Measurements from ENCODE around the gene SCARB1.

The SCARB1 gene

DNA sequence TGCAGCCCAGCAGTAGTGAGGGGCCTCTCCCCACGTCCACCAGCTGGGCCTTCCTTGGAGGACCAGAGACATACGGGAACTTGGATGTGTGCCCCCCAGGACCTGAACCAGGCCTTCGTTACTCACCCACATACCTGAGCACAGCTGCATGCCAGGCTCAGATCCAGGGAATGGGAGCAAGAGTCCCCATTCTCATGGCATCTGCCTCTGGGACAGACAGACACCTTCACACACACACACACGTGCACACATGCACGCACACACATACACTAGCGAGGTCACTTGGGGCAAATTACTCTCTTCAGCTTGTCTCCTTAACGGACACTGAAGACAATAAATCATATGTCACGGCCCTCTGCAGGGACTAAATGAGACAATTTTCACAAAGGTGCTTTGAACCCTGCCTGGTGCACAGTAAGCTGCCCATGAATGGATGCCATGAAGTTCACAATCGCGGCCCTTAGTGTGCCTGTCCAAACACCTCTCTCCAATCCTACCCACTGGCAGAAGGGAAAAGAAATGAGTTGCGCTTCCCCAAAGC is 5.7 kb downstream of the SCARB1 start:
- no peaks in the 10 kb centered on the region for H4K20me1 ChIP-seq (ENCODE audit: insufficient read depth, low read length)
- no peak overlapping the region for H3K4me2 ChIP-seq (ENCODE audit: low read depth, low read length)

DNA sequence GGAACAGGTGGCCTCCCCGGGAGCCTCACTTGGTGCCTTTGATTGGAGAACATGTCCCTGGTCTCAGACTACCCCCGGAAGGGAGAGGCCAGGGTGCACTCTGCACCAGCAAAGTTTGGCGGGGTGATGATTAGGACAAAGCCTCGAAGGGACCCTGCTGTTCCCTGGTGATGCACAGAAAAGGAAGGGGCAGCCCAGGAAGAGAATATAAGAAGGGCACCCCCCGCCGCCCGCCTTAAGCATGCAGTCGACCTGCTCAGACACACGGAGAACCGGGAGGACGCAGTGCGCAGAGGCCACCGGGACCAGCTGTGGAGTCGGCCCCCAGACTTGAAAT is 6.9 kb downstream of the SCARB1 start:
- H4K20me1 ChIP-seq (ENCODE audit: insufficient read depth, low read length): no peaks in the 10 kb centered on the region
- no peak for TF ChIP-seq EZH2phosphoT487 (IDR thresholded peaks at IDR 0.05; ENCODE audit: low read length)
- TF ChIP-seq, protein P1, sequence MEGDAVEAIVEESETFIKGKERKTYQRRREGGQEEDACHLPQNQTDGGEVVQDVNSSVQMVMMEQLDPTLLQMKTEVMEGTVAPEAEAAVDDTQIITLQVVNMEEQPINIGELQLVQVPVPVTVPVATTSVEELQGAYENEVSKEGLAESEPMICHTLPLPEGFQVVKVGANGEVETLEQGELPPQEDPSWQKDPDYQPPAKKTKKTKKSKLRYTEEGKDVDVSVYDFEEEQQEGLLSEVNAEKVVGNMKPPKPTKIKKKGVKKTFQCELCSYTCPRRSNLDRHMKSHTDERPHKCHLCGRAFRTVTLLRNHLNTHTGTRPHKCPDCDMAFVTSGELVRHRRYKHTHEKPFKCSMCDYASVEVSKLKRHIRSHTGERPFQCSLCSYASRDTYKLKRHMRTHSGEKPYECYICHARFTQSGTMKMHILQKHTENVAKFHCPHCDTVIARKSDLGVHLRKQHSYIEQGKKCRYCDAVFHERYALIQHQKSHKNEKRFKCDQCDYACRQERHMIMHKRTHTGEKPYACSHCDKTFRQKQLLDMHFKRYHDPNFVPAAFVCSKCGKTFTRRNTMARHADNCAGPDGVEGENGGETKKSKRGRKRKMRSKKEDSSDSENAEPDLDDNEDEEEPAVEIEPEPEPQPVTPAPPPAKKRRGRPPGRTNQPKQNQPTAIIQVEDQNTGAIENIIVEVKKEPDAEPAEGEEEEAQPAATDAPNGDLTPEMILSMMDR (IDR thresholded peaks at IDR 0.05; ENCODE audit: low read length): no peak
- no peak for TF ChIP-seq EZH2 (optimal IDR thresholded peaks at IDR 0.05; ENCODE audit: low read depth, low read length)
- no peak overlapping the region for H3K27ac ChIP-seq (ENCODE audit: low read length)
- H3K79me2 ChIP-seq (ENCODE audit: low read length): peaks cover 3% of the 10 kb centered on the region; the same call in 1 of the 2 replicates
- no peak overlapping the region for H3K9ac ChIP-seq (ENCODE audit: low read length)
- DNase-seq: no peak
- no peaks in the 10 kb centered on the region for H3K9me2 ChIP-seq (replicated peaks; ENCODE audit: insufficient read depth, low read length)
- H3K27me3 ChIP-seq (replicated peaks; ENCODE audit: insufficient read depth, low read length): no peaks in the 10 kb centered on the region
- no peaks in the 10 kb centered on the region for H3K4me1 ChIP-seq (ENCODE audit: low read length)
- H3K9me3 ChIP-seq (replicated peaks; ENCODE audit: insufficient read depth, low read length): no peaks in the 10 kb centered on the region
- no peak overlapping the region for H2AFZ ChIP-seq (ENCODE audit: low read length)
- H3F3A ChIP-seq (ENCODE audit: insufficient read depth, low read length): no peaks in the 10 kb centered on the region
- H3K36me3 ChIP-seq (replicated peaks; ENCODE audit: insufficient read depth, low read length): no peaks in the 10 kb centered on the region
- no peak overlapping the region for H3K4me3 ChIP-seq (ENCODE audit: low read length)
- no peak overlapping the region for H3K4me2 ChIP-seq (ENCODE audit: low read depth, low read length)

More for the DNA sequence above, 5.7 kb downstream of the SCARB1 start:
- TF ChIP-seq EZH2phosphoT487 (IDR thresholded peaks at IDR 0.05; ENCODE audit: low read length): no peak
- TF ChIP-seq, protein P1 (IDR thresholded peaks at IDR 0.05; ENCODE audit: low read length): no peak
- TF ChIP-seq EZH2 (optimal IDR thresholded peaks at IDR 0.05; ENCODE audit: low read depth, low read length): no peak
- H3F3A ChIP-seq (ENCODE audit: insufficient read depth, low read length): no peaks in the 10 kb centered on the region
- DNase-seq: no peak
- no peaks in the 10 kb centered on the region for H3K27me3 ChIP-seq (replicated peaks; ENCODE audit: insufficient read depth, low read length)
- no peak overlapping the region for H2AFZ ChIP-seq (ENCODE audit: low read length)
- peaks cover 3% of the 10 kb centered on the region; the same call in 1 of the 2 replicates for H3K79me2 ChIP-seq (ENCODE audit: low read length)
- H3K4me3 ChIP-seq (ENCODE audit: low read length): no peak overlapping the region
- H3K9me3 ChIP-seq (replicated peaks; ENCODE audit: insufficient read depth, low read length): no peaks in the 10 kb centered on the region
- no peak overlapping the region for H3K27ac ChIP-seq (ENCODE audit: low read length)
- H3K36me3 ChIP-seq (replicated peaks; ENCODE audit: insufficient read depth, low read length): no peaks in the 10 kb centered on the region
- H3K9me2 ChIP-seq (replicated peaks; ENCODE audit: insufficient read depth, low read length): no peaks in the 10 kb centered on the region
- H3K9ac ChIP-seq (ENCODE audit: low read length): no peak overlapping the region
- H3K4me1 ChIP-seq (ENCODE audit: low read length): no peaks in the 10 kb centered on the region

DNA sequence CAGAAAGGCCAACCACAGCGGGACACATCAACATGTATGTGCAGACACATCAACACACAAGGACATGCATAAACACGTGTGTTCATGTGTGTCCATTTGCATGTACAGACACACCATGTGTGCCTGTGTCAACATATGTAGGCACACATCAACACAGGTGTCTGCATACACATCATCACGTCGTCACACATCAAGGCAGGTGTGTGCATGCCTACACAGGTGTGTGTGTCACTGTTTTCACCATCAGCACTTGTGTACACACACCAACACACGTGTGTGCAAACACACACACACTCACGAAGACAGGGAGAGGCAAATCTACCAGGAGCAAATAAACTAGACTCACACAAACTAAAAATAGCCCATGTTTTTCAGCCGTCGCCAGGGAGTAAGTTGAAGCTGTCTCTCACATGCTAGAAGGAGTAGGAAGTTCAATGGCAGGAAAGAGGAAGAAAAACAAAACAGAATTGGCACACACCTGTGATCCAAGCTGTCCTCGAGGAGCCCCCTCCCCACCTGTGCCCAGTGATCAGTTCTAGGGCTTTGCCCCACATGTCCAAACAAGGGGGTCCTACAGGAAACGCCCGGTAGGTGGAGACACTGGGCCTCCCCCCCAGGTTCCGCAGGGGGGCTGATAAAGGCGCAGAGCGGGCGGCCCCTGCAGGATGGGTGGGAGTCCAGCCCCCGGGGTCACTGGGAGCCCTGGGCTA is 7.4 kb downstream of the SCARB1 start:
- no peak overlapping the region for H2AFZ ChIP-seq (ENCODE audit: low read length)
- no peaks in the 10 kb centered on the region for H3K4me1 ChIP-seq (ENCODE audit: low read length)
- no peak for DNase-seq
- TF ChIP-seq, protein P1 (IDR thresholded peaks at IDR 0.05; ENCODE audit: low read length): no peak
- TF ChIP-seq EZH2phosphoT487 (IDR thresholded peaks at IDR 0.05; ENCODE audit: low read length) (no peak), EZH2 (optimal IDR thresholded peaks at IDR 0.05; ENCODE audit: low read depth, low read length) (no peak)
- H3K4me2 ChIP-seq (ENCODE audit: low read depth, low read length): no peak overlapping the region
- no peak overlapping the region for H3K9ac ChIP-seq (ENCODE audit: low read length)
- H3F3A ChIP-seq (ENCODE audit: insufficient read depth, low read length): no peaks in the 10 kb centered on the region
- H3K27ac ChIP-seq (ENCODE audit: low read length): no peak overlapping the region
- H3K4me3 ChIP-seq (ENCODE audit: low read length): no peak overlapping the region
- no peaks in the 10 kb centered on the region for H3K36me3 ChIP-seq (replicated peaks; ENCODE audit: insufficient read depth, low read length)
- no peaks in the 10 kb centered on the region for H3K27me3 ChIP-seq (replicated peaks; ENCODE audit: insufficient read depth, low read length)
- H3K9me3 ChIP-seq (replicated peaks; ENCODE audit: insufficient read depth, low read length): no peaks in the 10 kb centered on the region
- H3K79me2 ChIP-seq (ENCODE audit: low read length): peaks cover 3% of the 10 kb centered on the region; the same call in 1 of the 2 replicates
- H3K9me2 ChIP-seq (replicated peaks; ENCODE audit: insufficient read depth, low read length): no peaks in the 10 kb centered on the region
- H4K20me1 ChIP-seq (ENCODE audit: insufficient read depth, low read length): no peaks in the 10 kb centered on the region
